Esophagus mucosa (tissue), 1 donor: Measurements from ENCODE around the gene FAM185A. TPM values are rescaled to one million over a fixed set of nuclear protein-coding genes. Genes with fewer than 3 reads are reported as not detected.
"Not testable (repeated sequence)": the region's sequence is repeated elsewhere in the genome, so short reads cannot be mapped to it uniquely, and the experiment has no call there.

Experiments
- ATAC-seq: fragments of 200-7000 bp; cut with Tn5 transposase; one replicate; pipeline ENCODE4 v1.9.1; 2020
- total RNA-seq: library from RNA; stranded (reverse); gene quantifications from one replicate; pipeline ENCODE4 v1.2.4, GENCODE V29; 2023
- donor health status: DM: yes; HTN: yes; CAD: no.

Gene FAM185A
- total RNA-seq, 1 donor from 2014 or later: 7.5 TPM

DNA sequence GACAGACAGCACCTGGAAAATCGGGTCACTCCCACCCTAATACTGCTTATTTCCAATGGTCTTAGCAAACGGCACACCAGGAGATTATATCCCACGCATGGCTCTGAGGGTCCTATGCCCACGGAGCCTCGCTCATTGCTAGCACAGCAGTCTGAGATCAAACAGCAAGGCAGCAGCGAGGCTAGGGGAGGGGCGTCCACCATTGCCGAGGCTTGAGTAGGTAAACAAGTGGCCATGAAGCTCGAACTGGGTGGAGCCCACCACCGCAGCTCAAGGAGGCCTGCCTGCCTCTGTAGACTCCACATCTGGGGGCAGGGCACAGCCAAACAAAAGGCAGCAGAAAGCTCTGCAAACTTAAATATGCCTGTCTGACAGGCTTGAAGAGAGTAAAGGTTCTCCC is 32.1 kb downstream of the FAM185A start:
- not testable (repeated sequence) for ATAC-seq

DNA sequence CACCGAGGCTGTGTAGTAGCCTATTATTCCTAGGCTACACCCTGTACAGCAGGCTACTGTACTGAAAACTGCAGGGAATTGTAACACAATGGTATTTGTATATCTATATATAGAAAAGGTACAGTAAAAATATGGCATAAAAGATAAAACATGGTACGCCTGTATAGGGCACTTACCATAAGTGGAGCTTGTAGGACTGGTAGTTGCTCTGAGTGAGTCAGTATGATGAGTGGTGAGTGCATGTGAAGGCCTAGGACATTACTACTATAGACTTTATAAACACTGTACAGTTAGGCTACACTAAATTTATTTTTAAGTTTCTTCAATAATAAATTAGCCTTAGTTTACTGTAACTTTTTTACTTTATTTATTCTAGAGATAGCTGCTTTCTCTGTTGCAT is 40.0 kb downstream of the FAM185A start:
- not testable (repeated sequence) for ATAC-seq

DNA sequence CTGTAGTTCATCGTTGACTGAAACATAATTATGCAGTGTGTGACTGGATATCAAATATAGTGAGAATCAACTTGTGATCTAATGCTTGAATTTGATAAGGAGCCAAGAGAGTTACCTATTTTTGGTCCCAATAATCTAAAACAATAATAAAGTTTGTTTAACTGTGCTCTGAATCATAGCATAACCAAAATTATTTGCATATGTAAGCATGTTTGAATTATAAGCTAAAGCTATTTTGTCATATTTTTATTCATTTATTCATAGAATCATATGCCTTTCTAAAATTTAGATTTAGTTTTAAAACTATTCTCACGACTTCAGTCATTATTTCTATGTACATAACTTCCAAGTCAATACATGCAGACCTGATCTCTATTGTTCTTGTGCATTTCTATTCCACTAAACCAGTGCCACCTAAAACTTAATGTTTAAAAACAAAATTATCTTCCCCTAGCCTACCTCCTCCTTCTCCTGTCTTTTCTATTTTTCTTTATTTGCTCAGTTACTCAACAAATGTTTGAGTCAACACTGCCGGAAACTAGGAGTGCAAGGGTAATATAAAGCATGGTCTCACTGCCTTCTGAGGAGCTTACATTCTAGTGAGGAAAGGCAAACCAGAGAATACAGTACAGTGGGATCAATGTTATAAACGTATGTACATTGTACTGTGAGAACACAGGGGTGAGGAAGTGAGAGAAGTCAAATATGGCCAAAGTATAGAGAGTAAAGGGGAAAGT is 41.7 kb downstream of the FAM185A start:
- ATAC-seq: not testable (repeated sequence)

DNA sequence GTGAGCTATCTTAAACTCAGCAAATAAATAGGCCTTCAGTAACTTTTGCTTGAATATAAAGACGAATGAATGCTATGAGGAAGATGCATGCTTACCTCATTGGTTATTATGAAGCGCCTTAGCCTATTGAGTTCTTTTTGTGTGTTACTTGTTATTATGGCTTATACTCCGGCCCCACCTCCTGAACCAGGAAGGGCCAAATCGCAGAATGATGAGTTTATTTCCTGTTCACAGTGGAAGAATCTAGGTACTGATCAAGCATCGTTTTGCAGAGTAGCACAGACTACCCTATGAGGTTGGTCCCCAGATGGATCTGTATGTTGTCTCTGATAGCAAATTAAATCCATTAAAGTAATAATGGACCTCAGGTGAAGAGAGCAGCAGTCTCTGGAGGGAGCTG is 42.6 kb downstream of the FAM185A start:
- not testable (repeated sequence) for ATAC-seq

DNA sequence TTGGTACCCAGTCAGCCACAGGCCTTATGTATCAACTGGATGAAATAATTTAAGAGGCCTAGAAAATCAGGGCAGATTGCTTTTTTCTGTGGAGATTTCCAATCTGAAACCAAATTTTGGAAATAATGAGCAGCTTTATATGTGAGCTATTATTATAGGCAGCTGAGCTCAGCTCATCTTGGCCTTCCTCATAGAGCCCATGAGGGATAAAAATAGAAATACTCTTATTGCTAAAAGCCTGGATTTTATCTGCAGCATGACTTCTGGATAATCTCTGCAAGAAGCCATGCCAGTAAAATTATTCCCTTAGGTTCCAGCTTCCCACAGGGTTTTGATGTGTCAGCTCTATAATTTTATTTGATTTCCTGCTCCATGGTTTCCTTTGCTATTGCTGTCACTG is 43.0 kb downstream of the FAM185A start:
- not testable (repeated sequence) for ATAC-seq

DNA sequence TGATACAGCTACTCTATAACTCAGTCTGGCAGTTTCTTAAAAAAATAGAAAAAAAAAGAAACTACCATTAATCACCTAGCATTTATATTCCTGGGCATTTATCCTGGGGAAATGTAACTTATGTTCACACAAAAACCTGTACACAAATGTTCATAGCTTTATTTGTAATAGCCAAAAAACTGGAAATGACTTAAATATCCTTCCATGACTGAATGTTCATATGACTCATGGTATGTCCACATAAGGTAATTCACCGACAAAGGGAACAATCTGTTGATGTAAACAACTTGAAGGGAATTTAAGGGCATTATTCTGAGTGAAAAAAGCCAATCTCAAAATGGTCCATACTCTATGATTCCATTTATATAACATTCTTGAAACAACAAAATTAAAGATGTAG is 45.8 kb downstream of the FAM185A start:
- not testable (repeated sequence) for ATAC-seq

DNA sequence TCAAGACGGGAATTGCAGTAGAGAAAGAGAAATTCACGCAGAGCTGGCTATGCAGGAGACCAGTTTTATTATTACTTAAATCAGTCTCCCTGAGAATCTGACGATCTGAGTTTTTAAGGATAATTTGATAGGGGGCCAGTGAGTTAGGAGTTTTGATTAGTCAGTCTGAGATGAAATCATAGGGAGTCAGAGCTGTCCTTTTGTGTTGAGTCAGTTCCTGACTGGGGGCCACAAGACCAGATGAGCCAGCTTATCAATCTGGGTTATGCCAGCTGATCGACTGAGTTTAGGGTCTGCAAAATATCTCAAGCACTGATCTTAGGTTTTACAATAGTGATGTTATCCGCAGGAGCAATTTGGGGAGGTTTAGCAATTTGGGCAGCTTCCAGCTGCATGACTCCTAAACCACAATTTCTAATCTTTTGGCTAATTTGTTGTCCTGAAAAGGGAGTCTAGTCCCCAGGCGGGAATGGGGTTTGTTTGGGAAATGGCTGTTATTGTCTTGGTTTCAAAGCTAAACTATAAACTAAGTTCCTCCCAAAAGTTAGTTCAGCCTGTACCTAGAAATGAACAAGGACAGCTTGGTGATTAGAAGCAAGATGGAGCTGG is 47.3 kb downstream of the FAM185A start:
- not testable (repeated sequence) for ATAC-seq

DNA sequence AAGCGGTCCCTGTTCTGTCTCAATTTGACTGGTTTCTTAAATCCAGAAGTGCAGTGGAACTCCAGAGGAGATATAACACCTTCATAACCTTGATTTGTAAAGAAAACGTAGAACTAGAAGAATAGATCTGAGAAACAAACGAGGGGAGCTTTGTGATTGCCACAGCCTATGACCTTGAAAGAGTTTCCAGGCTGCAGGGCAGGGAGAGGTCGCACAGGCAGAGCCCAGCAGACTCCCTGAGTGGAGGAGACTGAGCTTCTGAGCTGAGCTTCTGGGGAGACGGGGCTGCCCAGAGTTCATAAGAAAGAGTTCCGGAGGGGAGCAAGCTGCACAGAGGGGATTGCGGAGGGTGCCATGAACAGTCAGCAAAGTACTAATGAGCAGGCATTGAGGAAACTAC is 57.8 kb downstream of the FAM185A start:
- no peak for ATAC-seq

DNA sequence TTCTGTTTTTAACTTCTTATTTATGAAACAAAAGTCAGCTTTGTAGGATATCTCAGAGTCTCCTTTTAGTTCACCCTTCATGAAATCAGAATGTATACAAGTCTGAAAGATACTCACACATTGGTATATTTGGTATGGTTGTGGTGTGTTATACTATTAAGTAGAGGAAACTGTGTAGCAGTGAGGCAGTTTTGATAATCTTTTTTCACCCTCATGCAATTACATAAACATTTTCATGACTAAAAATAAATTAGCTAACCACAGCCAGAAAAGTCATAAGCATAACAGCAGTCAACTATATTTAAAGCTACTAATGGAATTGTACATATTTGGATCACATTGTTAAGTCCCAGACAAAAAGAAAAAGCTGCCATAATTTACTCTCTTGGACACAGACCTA is 62.1 kb downstream of the FAM185A start:
- ATAC-seq: no peak

DNA sequence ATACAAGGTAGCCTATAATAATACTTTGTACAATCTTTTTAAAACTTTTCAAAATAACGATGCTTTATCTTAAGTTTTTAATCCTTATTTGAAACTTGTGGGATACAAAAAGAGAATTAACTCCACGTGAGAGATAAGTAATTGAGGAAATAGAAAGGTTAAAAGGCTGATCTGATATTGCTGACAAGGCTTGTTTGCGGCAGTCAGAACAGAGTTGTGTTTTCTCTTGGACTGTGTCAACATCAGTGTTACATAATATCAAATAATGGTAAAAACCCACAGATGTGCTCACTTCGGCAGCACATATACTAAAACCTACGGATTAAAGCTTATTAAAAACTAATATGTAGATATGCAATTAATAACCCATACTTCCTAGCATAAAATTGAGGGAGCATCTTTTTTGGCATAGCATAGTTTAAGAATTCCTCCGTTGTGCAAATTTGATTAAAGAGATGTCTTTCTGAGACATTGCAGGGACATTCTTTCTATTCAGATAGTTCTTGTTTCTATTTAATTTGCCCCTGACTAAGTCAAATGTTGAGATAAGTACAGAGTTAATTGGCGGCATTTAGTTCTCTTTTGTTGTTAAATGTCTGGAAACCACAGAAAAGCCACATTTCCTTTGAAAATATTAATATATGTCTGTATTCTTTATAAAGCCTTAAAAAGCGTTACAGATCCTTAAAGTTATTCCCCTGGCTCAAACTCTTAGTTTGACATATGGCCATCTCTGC is 63.3 kb downstream of the FAM185A start:
- no peak for ATAC-seq

DNA sequence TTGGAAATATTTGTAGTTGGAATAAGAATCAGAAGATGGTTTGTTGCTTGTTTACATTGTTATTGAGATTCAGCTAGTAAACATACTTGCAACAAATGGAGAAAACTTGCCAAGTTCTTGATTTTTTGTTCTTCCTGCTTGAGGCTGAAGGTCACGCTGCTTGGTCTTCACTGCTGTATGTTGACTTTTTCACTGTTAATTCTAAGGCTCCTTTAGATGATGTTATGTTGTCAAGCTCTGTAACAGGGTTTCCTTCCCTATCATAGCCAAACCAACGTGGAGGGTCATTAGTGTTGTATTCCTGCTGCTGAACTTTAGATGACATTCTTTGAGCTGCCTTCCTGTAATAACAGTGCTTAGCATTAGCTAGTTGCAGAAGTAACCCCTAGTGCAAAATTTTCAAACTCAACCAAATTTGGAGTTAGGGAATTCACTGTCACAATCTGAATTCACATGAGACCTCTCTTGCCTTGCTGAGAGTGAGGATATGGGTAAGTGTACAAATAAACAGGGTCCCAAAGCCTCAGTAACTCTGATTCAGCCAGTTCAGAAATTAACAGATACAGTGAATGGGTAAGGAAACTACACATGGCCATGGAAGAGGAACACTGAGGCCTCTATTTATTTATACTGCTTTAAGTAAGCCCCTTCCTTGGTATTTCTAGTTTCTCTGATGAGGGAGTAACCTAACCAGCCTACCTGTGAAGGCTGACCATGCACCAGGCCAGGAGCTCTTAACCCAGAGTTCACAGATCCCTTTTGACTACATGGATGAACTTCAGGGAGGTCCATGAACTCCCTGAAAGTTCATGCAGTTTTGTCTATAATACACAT is 64.6 kb downstream of the FAM185A start:
- ATAC-seq: no peak

DNA sequence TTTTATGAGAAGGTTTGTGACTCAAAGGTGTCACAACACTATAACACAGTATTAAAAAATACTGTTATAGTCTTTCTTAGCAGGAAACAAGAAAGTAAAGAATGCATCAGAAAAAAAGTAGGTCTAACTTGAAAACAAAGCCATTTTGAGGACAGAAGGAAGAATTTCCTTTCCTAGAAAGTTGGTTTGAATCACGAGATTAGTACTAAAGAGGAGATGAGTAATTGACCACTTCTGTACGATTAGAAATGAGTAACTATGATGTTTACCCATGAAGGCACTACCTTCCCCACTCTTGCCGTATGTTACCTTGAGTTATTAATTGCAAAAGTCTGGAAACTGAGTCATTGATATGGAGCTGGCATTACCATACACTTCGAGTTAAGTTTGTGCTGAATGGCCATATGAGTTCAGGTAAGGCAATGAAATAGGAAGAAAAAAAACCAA is 65.2 kb downstream of the FAM185A start:
- ATAC-seq: no peak

DNA sequence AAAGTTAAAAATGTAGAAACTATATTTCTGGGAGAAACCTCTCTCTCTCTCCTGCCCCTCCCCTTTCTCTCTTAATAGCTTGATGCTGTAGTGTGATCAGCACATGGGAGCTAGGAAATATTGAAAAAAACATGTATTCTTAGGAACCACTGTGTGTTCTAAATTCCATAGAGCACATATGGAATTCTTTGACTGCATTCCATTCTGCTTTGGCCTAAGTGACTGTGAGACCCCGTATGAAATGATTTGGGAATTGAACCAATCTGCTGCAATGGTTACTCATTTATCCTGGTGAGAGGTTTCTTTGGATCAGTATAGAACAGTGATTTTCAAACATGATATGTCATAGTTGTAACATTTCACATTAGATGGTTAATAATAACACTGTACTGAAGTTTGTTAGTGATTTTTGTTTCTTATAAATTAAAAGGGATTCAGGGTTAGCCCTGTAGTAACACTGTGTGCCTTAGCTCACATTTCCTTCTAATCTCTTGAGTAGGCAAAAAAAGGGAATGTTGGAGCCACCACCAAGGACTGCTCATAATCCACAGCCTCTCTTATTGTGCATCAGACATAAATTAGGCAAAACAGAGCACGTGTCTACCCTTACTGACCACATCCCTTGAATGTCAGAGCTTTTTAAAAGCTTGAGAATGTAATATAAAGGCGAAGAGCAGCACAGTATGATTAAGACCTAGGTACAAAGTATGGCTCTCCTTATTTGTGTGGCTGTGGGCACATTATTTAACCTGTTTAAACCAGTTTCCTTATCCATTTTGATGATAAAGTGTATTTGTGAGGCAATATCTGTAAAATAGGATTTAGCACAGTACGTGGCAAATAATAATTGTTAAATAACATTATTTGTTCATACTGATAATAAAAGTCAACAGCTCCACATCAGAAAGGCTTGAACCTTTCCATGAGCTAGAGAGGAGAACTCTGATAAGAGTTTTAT is 69.1 kb downstream of the FAM185A start:
- ATAC-seq: no peak

DNA sequence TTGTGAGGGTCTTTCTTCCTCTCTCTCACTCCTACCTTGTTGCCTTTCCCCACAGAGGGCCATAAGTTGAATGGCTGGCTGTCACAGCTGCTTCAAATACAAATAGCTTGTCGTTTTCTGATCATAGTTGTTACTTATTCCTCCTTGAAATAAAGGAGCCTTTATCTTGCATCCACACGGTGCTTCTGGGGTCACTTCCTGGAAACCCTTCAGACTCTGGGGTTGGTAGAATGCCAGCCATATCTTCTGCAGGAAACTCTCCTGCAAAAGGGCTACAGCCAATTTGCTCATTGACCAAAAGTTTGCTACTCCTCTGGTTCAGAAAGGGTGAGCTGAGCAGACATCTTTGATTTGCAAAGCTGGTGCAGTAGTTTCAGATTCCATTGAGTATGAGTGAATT is 70.4 kb downstream of the FAM185A start:
- ATAC-seq: no peak

DNA sequence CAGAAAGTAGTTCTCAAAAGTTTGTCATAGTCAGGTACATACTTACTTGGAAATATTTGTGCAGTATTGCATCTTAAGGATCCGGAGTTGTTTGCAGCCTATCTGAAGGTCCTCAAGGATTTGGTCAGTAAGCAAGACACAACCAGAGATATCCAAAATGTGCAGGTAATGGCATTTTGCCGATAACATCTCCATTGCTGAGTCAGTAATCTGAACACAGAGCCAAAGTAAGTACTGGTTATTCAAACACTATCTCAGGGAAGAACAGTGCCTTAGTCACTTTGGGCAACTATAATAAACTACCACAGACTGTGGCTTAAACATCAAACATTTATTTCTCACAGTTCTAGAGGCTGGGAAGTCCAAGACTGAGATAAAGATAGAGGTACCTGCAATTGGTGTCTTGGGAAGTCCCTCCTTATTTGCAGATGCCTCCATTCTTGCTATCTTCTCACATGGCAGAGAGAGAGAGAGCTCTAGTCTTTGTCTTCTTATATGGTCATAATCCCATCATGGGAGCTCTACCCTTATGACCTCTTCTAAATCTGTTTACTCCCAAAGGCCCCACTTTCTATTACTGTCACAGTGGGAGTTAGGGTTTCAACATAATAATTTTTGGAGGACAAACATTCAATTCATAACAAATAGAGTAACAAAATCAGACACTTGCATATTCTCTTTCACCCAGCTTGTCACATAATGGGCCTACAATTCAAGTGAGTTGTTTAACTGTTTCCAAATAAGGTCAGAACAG is 73.4 kb downstream of the FAM185A start:
- ATAC-seq: no peak

DNA sequence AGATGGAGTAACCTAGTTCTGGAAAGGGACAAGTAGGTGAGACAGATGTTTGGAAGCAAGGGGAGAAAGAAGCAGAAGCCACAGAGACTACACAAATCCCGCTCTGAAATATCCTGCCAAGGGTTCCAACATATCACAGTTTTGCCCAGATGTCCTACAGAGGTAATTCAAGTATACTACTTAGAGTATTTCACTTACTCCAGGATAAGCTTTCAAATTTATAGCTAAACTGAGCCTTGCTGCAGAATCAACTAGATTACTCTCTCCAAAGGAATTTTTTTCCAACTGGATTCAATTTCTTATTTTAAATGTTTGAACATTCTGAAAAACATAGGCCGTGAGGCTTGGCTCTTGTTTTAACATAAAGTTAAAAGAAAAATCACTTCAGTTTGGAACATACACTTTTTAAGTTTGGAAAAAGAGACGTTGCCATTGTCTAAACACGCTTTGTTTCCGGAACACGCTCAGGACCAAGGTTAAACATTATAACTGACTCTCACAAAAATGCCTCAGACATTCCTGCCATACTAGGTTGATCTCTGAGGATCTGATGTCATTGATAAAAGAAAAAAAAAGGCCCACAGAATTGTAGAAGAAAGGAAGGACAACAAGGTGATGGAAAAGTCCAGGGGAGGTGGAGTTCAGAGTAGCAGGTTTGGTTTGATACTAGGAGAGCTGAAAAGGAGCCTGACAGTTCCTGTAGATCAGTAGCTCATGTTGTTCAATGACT is 74.8 kb downstream of the FAM185A start:
- no peak for ATAC-seq

DNA sequence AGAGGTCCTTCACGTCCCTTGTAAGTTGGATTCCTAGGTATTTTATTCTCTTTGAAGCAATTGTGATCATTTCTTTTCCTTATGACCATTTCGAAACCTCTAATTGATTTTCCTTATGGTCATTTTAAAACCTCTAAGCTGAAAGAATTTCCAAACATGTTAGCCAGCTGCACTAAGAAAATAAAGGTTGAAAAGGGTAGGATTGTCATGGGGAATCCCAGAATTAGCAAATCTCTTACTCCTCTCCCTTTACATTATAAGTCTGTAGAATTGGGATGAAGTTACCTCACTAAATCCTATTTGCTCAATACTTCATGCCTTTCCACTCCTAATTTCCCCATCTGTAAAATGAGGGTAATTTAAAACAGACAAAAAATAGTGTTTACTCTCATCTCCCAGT is 79.5 kb downstream of the FAM185A start:
- no peak for ATAC-seq

DNA sequence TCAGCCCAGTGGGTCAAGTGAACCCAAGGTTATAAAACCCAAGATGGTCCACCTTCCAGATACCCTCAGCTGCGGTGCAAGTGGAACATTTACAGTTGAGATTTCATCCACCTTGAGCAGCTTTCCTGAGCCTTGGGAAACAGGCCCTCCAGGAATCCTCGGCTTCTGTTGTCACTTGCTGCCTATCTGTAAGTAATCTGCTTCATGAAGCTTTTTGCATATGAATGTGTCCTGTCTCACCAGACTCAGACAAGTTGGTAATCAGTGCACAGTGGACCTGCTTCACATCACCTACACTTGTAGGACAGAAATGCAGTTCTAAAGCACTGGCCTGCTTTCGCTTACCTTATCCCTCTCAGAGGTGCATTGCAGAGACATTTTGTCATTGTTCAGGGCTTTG is 80.3 kb downstream of the FAM185A start:
- ATAC-seq: no peak

DNA sequence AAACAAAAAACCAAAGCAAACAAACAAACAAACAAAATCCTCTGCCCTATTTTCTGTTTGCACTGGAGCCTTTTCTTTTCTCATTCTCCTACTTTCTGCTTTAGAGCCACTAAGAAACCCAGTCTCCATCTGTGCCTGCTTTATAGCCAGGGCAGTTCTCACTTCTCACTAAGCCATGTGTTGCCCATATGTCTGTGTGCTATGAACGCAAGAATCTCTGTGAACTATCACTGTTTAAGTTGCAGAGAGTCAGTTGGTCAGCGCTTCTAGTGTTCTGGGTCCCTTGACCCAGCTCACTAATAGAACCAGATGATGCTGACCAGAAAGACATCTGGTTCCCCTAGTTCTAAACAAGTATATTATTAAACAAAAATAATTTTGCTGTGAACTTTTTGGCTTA is 81.4 kb downstream of the FAM185A start:
- no peak for ATAC-seq

DNA sequence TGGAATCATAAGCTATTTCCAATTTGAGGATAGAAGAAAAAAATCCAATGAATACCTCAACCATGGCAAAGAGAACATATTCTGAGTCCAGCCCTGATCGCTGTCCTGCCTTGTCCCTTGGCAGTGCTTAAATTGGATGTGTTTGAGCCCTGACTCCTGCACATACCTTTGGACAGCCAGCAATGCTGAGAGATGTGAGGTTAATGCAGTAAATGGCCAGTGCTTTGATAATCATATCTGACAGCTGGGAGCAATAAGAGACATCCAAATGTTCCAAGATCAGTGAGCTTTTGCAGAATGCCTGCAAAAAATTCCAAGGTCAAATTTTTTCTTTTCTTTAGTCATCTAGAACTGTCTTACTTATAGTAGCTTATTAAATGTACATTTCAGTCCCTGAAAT is 83.9 kb downstream of the FAM185A start:
- no peak for ATAC-seq
